ENCODE results near the gene VPS37B.

- TF ChIP-seq PPARA (CRISPR knock-in tag; IDR thresholded peaks at IDR 0.05; ENCODE audit: borderline replicate concordance) (no peak), TCF4 (CRISPR knock-in tag; IDR thresholded peaks at IDR 0.05; ENCODE audit: borderline replicate concordance) (no peak), CREB5 (CRISPR knock-in tag; IDR thresholded peaks at IDR 0.05; ENCODE audit: low read depth) (no peak), POU6F1 (CRISPR knock-in tag; IDR thresholded peaks at IDR 0.05; ENCODE audit: borderline replicate concordance, low read depth) (no peak), ESRRG (CRISPR knock-in tag; IDR thresholded peaks at IDR 0.05) (no peak), SNAI2 (CRISPR knock-in tag; IDR thresholded peaks at IDR 0.05) (no peak)
Observed at GRCh38 chr12:122862872-122863701, 32.8 kb downstream of the VPS37B start.

All from SK-N-SH treated with all-trans-retinoic acid at 6 μM for 48 hours (cell line).